ENCODE measurements around the gene SLC30A1.
"Not testable (repeated sequence)": the region's sequence is repeated elsewhere in the genome, so short reads cannot be mapped to it uniquely, and the experiment has no call there.

The SLC30A1 gene

GRCh38 chr1:211578640-211579439 is at the start of gene SLC30A1:
Gene SLC30A1, minus strand, starts transcription at chr1:211579161. Its CDS starts 549 bp downstream, at chr1:211578612.
- peak; percentile 86 for DNase-seq (ENCODE audit: low read depth)

GRCh38 chr1:211628417-211628816 is 49.5 kb upstream of the SLC30A1 start:
- no peak for DNase-seq (ENCODE audit: low read depth)

- DNase-seq (ENCODE audit: low read depth): no peak
Measured at GRCh38 chr1:211627259-211627658, 48.3 kb upstream of the SLC30A1 start.

GRCh38 chr1:211625866-211626265 is 46.9 kb upstream of the SLC30A1 start:
- DNase-seq (ENCODE audit: low read depth): not testable (repeated sequence)

GRCh38 chr1:211625040-211625439 is 46.1 kb upstream of the SLC30A1 start:
- no peak for DNase-seq (ENCODE audit: low read depth)

GRCh38 chr1:211623515-211623914 is 44.6 kb upstream of the SLC30A1 start:
- DNase-seq (ENCODE audit: low read depth): no peak

GRCh38 chr1:211621447-211622198 is 42.7 kb upstream of the SLC30A1 start:
- DNase-seq (ENCODE audit: low read depth): no peak

GRCh38 chr1:211620097-211620496 is 41.1 kb upstream of the SLC30A1 start:
- no peak for DNase-seq (ENCODE audit: low read depth)

GRCh38 chr1:211619033-211619996 is 40.4 kb upstream of the SLC30A1 start:
- DNase-seq (ENCODE audit: low read depth): no peak

- DNase-seq (ENCODE audit: low read depth): no peak
Measured at GRCh38 chr1:211616965-211617297, 38.0 kb upstream of the SLC30A1 start.

GRCh38 chr1:211616231-211616964 is 37.4 kb upstream of the SLC30A1 start:
- DNase-seq (ENCODE audit: low read depth): no peak

GRCh38 chr1:211614615-211615014 is 35.7 kb upstream of the SLC30A1 start:
- no peak for DNase-seq (ENCODE audit: low read depth)

GRCh38 chr1:211613951-211614350 is 35.0 kb upstream of the SLC30A1 start:
- no peak for DNase-seq (ENCODE audit: low read depth)

GRCh38 chr1:211613108-211613947 is 34.4 kb upstream of the SLC30A1 start:
- peak; percentile 63 for DNase-seq (ENCODE audit: low read depth)

GRCh38 chr1:211612786-211613107 is 33.8 kb upstream of the SLC30A1 start:
- no peak for DNase-seq (ENCODE audit: low read depth)

- no peak for DNase-seq (ENCODE audit: low read depth)
Measured at GRCh38 chr1:211611818-211612217, 32.9 kb upstream of the SLC30A1 start.

- no peak for DNase-seq (ENCODE audit: low read depth)
Measured at GRCh38 chr1:211610779-211611556, 32.0 kb upstream of the SLC30A1 start.

GRCh38 chr1:211609120-211610024 is 30.4 kb upstream of the SLC30A1 start:
- no peak for DNase-seq (ENCODE audit: low read depth)
